LNCAP (cell line): ENCODE data around the gene NPFFR2.

ENCODE experiments used
- CTCF ChIP-seq: fragments of 450-650 bp; IDR thresholded peaks from 2 replicates; pipeline ENCODE4 v1.5.1; 2017; ENCODE audit warnings: mild to moderate bottlenecking

The NPFFR2 gene

GRCh38 chr4:72171761-72172160, 140.0 kb downstream of the NPFFR2 start:
- no peak for TF ChIP-seq CTCF

- no peak for TF ChIP-seq CTCF
These were observed 147.5 kb downstream of the NPFFR2 start for GRCh38 chr4:72179342-72179741.

GRCh38 chr4:72186714-72187113, 154.9 kb downstream of the NPFFR2 start:
- TF ChIP-seq CTCF: no peak

DNA sequence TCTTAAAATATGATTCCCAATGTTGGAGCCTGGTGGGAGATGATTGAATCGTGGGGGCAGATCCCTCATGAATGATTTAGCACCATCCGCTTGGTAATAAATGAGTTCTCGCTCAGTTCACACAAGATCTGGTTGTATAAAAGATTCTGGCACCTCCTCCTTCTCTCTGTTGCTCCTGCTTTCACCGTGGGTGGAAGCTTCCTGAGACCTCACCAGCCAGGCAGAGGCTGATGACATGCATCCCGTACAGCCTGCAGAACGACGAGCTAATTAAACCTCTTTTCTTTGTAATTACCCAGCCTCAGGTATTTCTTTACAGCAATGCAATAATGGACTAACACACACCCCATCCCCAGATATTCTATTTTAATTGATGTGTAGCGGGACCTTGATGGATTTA, 162.2 kb downstream of the NPFFR2 start:
- TF ChIP-seq CTCF: no peak

GRCh38 chr4:72194453-72194852, 162.7 kb downstream of the NPFFR2 start:
- TF ChIP-seq CTCF: no peak
